ENCODE data around the gene CYREN. TPM values are rescaled to one million over a fixed set of nuclear protein-coding genes. Genes with fewer than 3 reads are reported as not detected.

Gene CYREN
- total and polyA plus RNA-seq, 9 of the 15 experiments (the other 6 are each of a cell fraction or from before 2014, with no cell fraction given): 13.9 to 108 (median 88.8) TPM

GRCh38 chr7:135170274-135170997, at the start of gene CYREN (continued):
- no peak for TF ChIP-seq SNRNP70 (optimal IDR thresholded peaks at IDR 0.05; ENCODE audit: low read depth, low read length)
- TF ChIP-seq ZBTB17 (CRISPR knock-in tag; IDR thresholded peaks at IDR 0.05): no peak; the same call in none of the 2 replicates
- TF ChIP-seq TSHZ1 (CRISPR knock-in tag; IDR thresholded peaks at IDR 0.05): 0 out of 2 replicates have a peak, but pooled peaks have one; percentile 24
- TF ChIP-seq RUNX1 (IDR thresholded peaks at IDR 0.05; ENCODE audit: low read depth): peak; percentile 62
- TF ChIP-seq L3MBTL2 (IDR thresholded peaks at IDR 0.05): peak; percentile 92
- TF ChIP-seq E2F8 (IDR thresholded peaks at IDR 0.05; ENCODE audit: low read depth, partially characterized antibody): peak; percentile 97
- peak; percentile 95 for TF ChIP-seq DEAF1 (CRISPR knock-in tag; IDR thresholded peaks at IDR 0.05)
- peak; percentile 66 for TF ChIP-seq CHD2 (IDR thresholded peaks at IDR 0.05; ENCODE audit: low read depth, low read length)
- no peak for TF ChIP-seq HDGF (IDR thresholded peaks at IDR 0.05)
- no peak for TF ChIP-seq NELFE (IDR thresholded peaks at IDR 0.05; ENCODE audit: insufficient read depth, insufficient read length)
- peak; percentile 98 for TF ChIP-seq POLR2A (conservative IDR thresholded peaks at IDR 0.05)
- TF ChIP-seq SMARCA5 (IDR thresholded peaks at IDR 0.05): no peak
- TF ChIP-seq PURB (CRISPR knock-in tag; IDR thresholded peaks at IDR 0.05; ENCODE audit: low read depth): no peak
- TF ChIP-seq LCOR (CRISPR knock-in tag; IDR thresholded peaks at IDR 0.05): peak; percentile 86
- no peak for TF ChIP-seq ZBTB34 (CRISPR knock-in tag; IDR thresholded peaks at IDR 0.05)
- TF ChIP-seq NEUROD1 (IDR thresholded peaks at IDR 0.05; ENCODE audit: borderline replicate concordance, low read depth, low read length, partially characterized antibody): peak; percentile 24
- TF ChIP-seq FOS (IDR thresholded peaks at IDR 0.05; ENCODE audit: extremely low read depth, insufficient read length): no peak
- peak; percentile 84 for TF ChIP-seq E2F1 (CRISPR knock-in tag; IDR thresholded peaks at IDR 0.05)
- no peak for TF ChIP-seq SREBF2 (CRISPR knock-in tag; IDR thresholded peaks at IDR 0.05)
